ENCODE results near the gene RHEX. TPM values are rescaled to one million over a fixed set of nuclear protein-coding genes. Genes with fewer than 3 reads are reported as not detected.
A peak's percentile ranks its signal among the peaks of the same experiment; 100 is the strongest.

Gene RHEX
- total RNA-seq, 1 donor from 2014 or later: not detected

GRCh38 chr1:206058927-206059292 lies 5.9 kb downstream of the RHEX start:
- Histone ChIP-seq H3K36me3 (no peaks in the 10 kb centered on the region), H3K9me3 (ENCODE audit: low read depth) (no peaks in the 10 kb centered on the region), H3K27ac (no peak overlapping the region), H3K4me2 (no peak overlapping the region), H3F3A (ENCODE audit: low read depth) (no peaks in the 10 kb centered on the region), H3K79me2 (ENCODE audit: low read depth) (no peaks in the 10 kb centered on the region), H4K20me1 (ENCODE audit: low read depth) (no peaks in the 10 kb centered on the region), H3K4me3 (no peak overlapping the region), H3K9ac (no peak overlapping the region), H3K4me1 (no peaks in the 10 kb centered on the region), H2AFZ (replicated peaks) (no peak overlapping the region), H3K27me3 (no peaks in the 10 kb centered on the region)
- H3K27me3 Mint-ChIP-seq (ENCODE audit: insufficient read depth, low read depth): peaks cover 16% of the 10 kb centered on the region
- H3K9me3 Mint-ChIP-seq: peaks cover 31% of the 10 kb centered on the region
- H3K36me3 Mint-ChIP-seq: peaks cover 6% of the 10 kb centered on the region
- DNase-seq (ENCODE audit: low spot score): no peak
- H3K4me3 Mint-ChIP-seq: no peak overlapping the region
- no peak for TF ChIP-seq CTCF (IDR thresholded peaks at IDR 0.05)
- TF ChIP-seq EZH2phosphoT487 (IDR thresholded peaks at IDR 0.05): no peak
- no peak for TF ChIP-seq EZH2 (IDR thresholded peaks at IDR 0.05)
- peaks cover 3% of the 10 kb centered on the region for H3K4me1 Mint-ChIP-seq
- H3K27ac Mint-ChIP-seq: no peak overlapping the region

- H3K36me3 ChIP-seq: no peaks in the 10 kb centered on the region
- no peaks in the 10 kb centered on the region for H3F3A ChIP-seq (ENCODE audit: low read depth)
- no peak overlapping the region for H3K4me3 Mint-ChIP-seq
- no peaks in the 10 kb centered on the region for H3K79me2 ChIP-seq (ENCODE audit: low read depth)
- H3K4me3 ChIP-seq: no peak overlapping the region
- H3K9me3 ChIP-seq (ENCODE audit: low read depth): no peaks in the 10 kb centered on the region
- TF ChIP-seq CTCF (IDR thresholded peaks at IDR 0.05) (no peak), EZH2phosphoT487 (IDR thresholded peaks at IDR 0.05) (no peak), EZH2 (IDR thresholded peaks at IDR 0.05) (no peak)
- no peak overlapping the region for H3K9ac ChIP-seq
- H3K4me2 ChIP-seq: no peak overlapping the region
- H3K4me1 Mint-ChIP-seq: peaks cover 3% of the 10 kb centered on the region
- H3K27ac Mint-ChIP-seq: peak overlapping the region; percentile 77
- H3K36me3 Mint-ChIP-seq: peaks cover 6% of the 10 kb centered on the region
- H3K27me3 ChIP-seq: no peaks in the 10 kb centered on the region
- H4K20me1 ChIP-seq (ENCODE audit: low read depth): no peaks in the 10 kb centered on the region
- H3K27me3 Mint-ChIP-seq (ENCODE audit: insufficient read depth, low read depth): peaks cover 16% of the 10 kb centered on the region
- peaks cover 31% of the 10 kb centered on the region for H3K9me3 Mint-ChIP-seq
- DNase-seq (ENCODE audit: low spot score): no peak
- H2AFZ ChIP-seq (replicated peaks): no peak overlapping the region
- H3K4me1 ChIP-seq: no peaks in the 10 kb centered on the region
- no peak overlapping the region for H3K27ac ChIP-seq
Measured at GRCh38 chr1:206059355-206059915, 6.5 kb downstream of the RHEX start.

- H4K20me1 ChIP-seq (ENCODE audit: low read depth): no peaks in the 10 kb centered on the region
- H2AFZ ChIP-seq (replicated peaks): no peak overlapping the region
- H3K4me1 ChIP-seq: no peaks in the 10 kb centered on the region
- TF ChIP-seq EZH2 (IDR thresholded peaks at IDR 0.05): no peak
- TF ChIP-seq CTCF (IDR thresholded peaks at IDR 0.05): no peak
- no peak for TF ChIP-seq EZH2phosphoT487 (IDR thresholded peaks at IDR 0.05)
- no peak overlapping the region for H3K9ac ChIP-seq
- H3K27ac ChIP-seq: no peak overlapping the region
- H3K27ac Mint-ChIP-seq: no peak overlapping the region
- H3K27me3 ChIP-seq: no peaks in the 10 kb centered on the region
- peaks cover 16% of the 10 kb centered on the region for H3K27me3 Mint-ChIP-seq (ENCODE audit: insufficient read depth, low read depth)
- H3K4me3 ChIP-seq: no peak overlapping the region
- H3K4me3 Mint-ChIP-seq: no peak overlapping the region
- H3K4me1 Mint-ChIP-seq: peaks cover 10% of the 10 kb centered on the region
- H3K4me2 ChIP-seq: no peak overlapping the region
- H3F3A ChIP-seq (ENCODE audit: low read depth): no peaks in the 10 kb centered on the region
- H3K9me3 ChIP-seq (ENCODE audit: low read depth): no peaks in the 10 kb centered on the region
- H3K9me3 Mint-ChIP-seq: peaks cover 33% of the 10 kb centered on the region
- peaks cover 6% of the 10 kb centered on the region for H3K36me3 Mint-ChIP-seq
- no peak for DNase-seq (ENCODE audit: low spot score)
- H3K36me3 ChIP-seq: no peaks in the 10 kb centered on the region
- H3K79me2 ChIP-seq (ENCODE audit: low read depth): no peaks in the 10 kb centered on the region
Measured at GRCh38 chr1:206060844-206061243, 7.9 kb downstream of the RHEX start.

Measured in neural progenitor cell (in vitro differentiated cells).